MV-4-11 (cell line): ENCODE measurements around the gene ARID1A.
"Not testable (repeated sequence)": the region's sequence is repeated elsewhere in the genome, so short reads cannot be mapped to it uniquely, and the experiment has no call there.

Experiments
- DNase-seq: peaks from one replicate; lab custom pipeline; 2025; lab: John Stamatoyannopoulos, UW

The ARID1A gene

DNA sequence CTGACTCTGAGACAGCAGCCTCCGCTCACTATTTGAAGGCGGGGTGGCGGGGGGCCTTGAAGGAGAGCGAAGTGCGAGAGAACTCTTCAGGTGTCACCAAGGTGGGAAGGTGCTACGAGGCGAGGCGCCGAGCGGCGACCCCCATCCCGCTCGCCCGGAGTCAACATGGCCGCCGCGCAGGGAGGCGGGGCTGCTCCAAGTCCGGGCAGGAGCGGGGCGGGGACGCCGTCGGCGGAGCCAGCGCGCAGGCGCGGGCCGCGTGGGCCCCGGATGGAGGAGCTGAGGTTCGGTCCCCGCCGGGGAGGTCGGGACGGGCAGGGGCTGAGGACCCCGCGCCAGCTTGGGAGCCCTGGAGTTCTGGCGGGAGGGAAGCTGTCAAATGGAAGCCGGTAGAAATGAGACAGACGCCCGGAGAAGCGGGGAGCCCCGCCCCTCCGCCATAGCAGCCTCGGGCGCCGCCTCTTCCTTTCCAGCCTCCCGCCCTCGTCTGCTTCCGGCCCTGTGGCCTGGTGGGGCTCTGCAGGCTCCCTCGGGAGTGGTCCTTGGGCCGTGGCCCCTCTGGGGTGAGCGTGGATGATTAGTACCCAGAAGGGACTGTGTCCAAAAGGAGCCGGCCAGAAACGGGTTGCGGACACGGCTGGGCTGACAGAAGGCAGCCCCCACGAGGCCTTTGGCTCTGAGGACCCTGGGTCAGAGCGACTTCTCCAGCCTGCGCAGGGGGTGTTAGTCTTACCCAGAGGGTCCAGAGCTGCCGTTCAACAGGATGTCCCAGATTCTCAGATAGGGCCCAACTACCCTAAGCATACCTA lies 92.1 kb downstream of the ARID1A start, which contains the start of gene PIGV:
Gene PIGV (plus strand): TSS at position 245 of the 809 bp plus-strand sequence. CDS start 2,866 bp downstream, outside the sequence.
- DNase-seq, result peak; percentile 83

DNA sequence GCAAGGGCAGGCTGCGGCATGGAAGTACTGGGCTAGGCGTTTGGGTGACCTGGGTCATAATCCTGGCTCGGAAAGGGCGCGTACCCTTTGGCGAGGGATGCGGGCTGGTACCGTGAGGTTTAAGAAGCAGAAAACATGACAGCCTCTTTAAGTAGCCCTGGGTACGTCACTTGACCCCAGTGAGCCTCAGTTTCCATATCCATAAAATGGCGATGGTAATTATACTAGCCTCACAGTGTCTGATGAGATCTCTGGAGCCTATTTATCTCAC lies 92.6 kb downstream of the ARID1A start:
- no peak for DNase-seq

DNA sequence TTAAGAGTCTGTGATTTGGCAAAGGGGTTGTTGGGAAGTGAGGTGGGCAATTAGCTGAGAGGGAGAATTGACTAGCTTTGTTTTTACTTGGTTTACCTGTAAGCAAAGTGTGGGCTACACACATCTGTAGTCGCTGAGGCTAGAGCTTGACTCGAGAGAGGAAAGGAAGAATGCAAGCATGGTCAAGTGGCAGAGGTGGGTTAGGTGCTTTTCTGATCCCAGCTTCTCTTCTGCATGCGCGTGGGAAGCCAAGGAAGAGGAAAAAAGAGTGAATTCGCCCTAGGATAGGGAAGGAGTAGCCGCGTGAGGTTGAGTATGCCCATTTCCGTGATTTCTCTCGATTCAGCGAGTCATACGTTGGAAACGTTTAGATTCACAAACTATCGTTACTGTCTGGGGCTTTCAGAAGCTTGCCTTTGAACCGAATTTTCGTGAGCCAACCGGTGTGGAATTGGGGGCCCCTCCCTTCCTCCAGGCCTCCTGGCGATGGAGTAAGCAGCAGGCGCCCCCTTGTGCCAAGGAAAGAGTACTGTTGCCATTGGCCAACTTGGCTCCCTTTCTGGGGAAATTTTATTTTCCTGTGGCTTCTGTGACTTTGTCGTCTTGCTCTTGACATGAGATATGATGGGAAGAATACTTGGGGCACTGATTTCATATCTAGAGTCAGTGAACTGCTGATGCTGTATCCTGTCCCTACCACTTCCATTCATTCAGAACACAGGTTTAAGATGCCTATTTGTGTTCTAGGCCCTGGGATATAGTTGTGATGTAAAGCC lies 93.2 kb downstream of the ARID1A start:
- peak; percentile 88 for DNase-seq

DNA sequence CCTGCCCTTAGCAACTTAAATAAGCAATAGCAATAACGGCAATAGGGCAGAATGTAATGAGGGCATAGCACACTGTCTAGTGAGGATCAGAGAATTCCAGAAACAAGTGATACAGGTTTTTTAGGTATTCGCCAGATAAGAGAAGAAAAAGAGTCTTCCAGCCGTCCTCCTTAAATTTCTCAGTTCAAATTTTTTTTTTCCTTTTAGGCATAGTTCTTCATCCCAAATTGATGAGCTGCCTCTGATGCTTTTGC lies 93.7 kb downstream of the ARID1A start:
- no peak for DNase-seq

DNA sequence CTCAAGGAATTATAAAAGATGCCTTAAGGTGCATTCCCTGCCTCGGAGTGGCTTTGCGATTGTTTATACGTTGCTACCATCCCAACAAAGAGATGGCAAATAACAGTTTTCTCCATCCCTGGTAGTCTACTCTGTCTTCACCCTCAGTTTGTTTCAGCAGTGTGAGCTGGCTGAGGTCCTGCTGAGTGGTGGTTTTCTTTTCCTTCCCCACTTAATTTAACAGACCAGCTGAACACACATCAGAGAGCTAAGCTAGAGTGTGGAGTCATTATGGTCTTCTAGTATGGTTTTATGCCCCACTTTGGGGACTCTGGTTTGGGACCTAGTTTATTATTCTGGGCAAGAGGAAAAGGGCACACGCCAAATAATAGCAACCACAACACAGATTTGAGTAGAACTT lies 94.1 kb downstream of the ARID1A start:
- DNase-seq, result no peak

DNA sequence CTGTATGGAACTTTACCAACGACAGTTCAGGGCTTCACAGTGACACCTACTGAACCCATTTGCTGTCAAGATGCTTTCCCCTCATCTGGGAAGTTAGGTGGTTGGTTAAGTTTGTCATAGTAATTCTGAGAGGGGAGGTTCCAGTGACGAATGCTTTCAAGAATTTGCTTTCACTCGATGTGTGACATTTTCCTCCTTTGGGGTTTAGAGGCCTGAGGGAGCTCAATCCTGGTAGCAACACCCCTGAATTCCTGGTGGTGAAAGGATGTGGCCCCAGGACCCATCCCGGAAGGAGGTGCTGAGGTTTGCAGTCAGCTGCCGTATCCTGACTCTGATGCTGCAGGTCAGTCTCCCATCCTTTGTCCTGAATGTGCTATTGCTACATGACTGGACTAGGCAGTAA lies 94.7 kb downstream of the ARID1A start:
- DNase-seq, result no peak

DNA sequence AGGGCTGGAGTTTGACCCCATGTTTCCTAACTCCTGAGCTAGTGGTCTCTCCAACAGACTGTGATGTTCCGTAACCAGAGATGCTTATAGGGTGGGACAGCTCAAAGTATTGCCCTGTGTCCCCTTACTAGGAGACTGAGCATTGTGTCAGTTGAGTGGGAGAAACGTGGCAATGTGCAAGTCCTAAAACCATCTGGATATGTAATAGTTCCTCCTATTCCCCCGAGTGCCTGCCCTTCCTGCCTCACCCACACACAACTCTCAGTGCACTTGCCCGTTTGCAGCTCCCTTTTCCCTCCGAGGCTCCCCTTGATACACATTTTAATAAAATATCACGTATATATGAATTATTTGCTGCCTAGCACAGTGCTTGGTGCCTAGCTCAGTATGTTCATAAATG lies 95.3 kb downstream of the ARID1A start:
- no peak for DNase-seq

DNA sequence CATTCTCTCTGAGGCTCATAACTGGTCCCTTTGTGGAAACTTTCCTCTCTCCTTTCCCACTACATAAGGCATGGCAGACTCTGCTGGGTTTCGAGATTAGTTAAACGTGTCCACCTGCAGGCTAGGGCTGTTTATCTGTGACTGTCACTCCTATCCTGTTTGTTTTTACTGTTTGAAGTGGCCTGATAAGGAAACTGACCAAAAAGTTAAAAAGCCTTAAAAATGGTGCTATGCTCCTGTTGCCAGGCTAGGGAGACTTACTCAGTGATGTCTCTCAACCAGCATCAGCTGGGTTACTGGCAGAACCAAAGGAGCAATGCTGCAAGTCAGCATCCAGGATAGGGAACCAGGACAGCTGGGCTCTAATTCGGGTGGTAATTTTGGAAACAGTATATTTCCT lies 95.8 kb downstream of the ARID1A start:
- no peak for DNase-seq

DNA sequence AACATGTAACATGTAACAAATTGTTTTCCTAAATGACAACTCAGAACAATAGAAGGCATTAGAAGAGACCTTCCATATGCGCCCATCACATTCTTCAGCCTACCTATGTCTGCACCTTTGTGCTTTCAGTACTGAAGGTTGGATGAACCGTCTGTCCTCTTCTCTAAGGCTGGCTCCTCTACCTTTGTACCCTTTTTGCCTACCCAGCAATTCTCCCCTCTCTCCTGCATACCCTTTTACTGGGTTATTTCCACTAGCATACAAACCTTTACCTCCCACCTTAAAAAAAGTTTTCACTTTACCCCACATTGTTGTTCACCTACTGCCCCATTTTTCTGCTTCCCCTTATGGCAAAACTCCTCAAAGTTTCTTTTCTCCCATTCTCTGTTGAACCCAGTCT lies 97.1 kb downstream of the ARID1A start:
- DNase-seq, result no peak

DNA sequence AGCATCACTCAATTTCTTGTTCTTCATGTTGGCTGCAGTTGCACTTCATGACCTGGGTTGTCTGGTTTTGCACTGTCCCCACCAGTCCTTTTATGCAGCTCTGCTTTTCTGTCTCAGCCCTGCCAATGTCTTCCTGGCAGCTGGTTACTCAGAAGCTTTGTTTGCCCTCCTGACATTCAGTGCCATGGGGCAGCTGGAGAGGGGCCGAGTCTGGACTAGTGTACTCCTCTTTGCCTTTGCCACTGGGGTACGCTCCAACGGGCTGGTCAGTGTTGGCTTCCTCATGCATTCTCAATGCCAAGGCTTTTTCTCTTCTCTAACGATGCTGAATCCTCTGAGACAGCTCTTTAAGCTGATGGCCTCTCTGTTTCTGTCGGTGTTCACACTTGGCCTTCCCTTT lies 98.6 kb downstream of the ARID1A start:
- no peak for DNase-seq

DNA sequence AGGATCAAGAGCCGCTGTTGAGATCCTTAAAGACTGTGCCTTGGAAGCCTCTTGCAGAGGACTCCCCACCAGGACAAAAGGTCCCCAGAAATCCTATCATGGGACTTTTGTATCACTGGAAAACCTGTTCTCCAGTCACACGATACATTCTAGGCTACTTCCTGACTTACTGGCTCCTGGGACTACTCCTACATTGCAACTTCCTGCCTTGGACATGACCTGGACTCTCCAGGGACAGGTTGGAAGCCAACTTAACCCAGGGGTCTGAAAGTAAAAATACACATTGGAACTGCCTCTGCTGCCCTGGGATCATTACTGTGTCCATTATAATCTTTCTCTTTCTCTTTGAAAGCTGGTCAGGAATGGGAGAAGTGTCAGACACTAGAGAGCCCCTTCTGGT lies 101.8 kb downstream of the ARID1A start:
- no peak for DNase-seq

DNA sequence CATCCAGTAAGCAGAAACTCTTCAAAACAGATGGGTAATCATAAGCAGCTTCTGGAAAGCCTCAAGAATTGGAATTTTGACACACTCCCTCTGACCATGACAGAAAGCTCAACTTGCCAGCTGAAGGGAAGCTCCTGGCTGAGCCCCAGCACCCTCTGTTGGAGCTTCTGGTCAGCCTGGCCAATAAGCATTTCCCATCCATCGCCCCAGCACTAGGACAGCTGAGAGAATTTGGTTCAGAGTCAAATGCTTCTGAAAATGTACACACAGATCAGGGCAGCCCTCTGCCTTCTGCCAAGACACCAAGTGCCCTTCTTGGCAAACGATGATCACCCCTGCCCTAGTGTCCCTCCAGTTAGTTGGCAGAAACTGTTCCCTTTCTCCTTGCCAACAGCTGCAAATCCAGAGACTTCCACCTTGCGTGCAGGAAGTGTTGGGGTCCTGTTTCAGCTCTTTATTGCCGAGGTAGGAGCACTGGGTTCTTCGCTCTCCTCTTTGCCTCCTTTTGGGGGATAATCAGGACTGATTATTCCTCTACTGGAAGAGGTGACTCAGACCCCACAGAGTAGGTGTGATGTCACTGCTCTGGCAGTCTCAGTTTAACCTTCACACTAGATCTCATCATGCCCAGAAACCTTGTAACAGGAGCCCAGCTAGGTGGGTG lies 103.8 kb downstream of the ARID1A start:
- no peak for DNase-seq

DNA sequence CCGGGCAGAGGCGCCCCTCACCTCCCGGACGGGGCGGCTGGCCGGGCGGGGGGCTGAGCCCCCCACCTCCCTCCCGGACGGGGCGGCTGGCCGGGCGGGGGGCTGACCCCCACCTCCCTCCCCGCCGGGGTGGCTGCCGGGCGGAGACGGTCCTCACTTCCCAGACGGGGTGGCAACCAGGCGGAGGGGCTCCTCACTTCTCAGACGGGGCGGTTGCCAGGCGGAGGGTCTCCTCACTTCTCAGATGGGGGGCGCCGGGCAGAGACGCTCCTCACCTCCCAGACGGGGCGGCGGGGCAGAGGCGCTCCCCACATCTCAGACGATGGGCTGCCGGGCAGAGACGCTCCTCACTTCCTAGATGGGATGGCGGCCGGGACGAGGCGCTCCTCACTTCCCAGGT lies 108.1 kb downstream of the ARID1A start:
- not testable (repeated sequence) for DNase-seq

DNA sequence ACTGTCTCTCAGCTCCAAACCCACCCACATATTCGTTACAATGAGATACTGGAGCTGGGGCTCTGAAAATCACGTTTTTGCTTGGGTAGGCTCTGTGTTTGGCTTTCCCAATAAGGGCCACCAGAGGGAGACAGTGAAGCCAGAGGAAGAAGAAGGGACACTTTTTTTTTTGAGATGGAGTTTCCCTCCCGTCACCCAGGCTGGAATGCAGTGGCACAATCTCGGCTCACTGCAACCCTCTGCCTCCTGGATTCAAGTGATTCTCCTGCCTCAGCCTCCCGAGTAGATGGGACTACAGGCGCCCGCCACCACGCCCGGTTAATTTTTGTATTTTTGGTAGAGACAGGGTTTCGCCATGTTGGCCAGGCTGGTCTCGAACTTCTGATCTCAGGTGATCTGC lies 114.3 kb downstream of the ARID1A start:
- DNase-seq, result peak; percentile 61

DNA sequence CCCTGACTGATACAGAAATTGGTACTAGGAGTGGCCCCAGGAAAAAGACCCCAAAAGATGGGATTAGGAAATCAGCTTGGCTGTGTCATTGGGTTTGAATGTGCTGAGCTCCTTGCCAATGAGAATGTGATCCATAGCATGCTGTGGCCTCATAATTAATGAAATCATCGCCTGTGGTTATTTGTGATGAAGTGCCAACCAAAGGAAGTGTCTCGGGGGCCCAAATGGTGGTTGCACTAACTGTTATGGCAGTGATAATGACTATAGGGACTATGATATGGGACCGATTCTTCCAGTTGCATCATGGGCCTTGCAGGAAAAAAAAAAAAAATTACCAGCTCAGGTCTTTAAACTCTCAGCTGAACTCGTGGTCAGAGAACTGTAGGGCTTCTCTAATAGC lies 115.2 kb downstream of the ARID1A start:
- no peak for DNase-seq

DNA sequence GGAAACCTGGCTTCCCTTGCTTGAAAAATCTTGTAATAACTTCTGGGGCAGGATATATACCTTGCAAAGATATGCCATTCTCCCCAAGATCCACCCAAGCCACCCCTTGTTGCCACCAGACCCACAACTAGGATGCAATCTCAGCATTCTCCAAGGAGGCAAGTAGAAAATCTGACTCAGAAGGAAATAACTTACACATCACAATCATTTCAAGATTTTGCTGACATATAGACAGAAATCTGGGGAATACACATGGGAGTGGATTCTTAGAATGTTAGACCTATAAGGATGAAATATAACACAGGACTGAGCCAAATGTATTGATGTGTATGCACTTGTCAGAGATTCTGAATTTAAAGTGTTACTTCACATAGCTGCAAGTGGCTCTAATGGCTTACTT lies 115.9 kb downstream of the ARID1A start:
- DNase-seq, result no peak

DNA sequence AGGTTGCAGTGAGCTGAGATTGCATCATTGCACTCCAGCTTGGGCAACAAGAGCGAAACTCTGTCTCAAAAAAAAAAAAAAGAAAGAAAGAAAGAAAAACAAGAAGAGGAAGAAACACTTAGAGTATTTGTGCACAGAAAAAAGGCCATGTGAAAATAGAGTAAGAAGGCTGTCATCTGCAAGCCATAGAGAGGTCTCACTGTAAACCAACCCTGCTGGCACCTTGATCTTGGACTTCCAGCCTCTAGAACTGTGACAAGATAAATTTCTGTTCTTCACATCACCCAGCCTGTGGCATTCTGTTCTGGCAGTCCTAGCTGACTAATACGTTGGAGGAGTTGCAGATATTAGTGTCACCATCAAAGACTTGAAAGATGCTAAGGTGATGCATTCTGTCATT lies 118.6 kb downstream of the ARID1A start:
- peak; percentile 41 for DNase-seq

DNA sequence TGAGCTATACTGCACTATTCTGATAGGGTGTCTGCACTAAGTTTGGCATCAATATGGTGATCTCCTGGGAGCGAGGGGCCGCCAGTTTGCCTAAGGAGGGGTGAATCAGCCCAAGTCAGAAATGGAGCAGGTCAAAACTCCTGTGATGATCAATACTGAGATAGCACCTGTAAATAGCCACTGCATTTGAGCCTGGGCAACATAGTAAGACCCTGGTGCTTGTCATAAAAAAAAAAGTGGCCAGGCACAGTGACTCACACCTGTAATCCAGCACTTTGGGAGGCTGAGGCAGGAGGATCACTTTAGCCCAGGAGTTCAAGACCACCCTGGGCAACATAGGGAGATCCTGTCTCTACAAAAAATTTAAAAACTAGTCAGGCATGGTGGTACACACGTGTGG lies 119.1 kb downstream of the ARID1A start:
- DNase-seq, result no peak

DNA sequence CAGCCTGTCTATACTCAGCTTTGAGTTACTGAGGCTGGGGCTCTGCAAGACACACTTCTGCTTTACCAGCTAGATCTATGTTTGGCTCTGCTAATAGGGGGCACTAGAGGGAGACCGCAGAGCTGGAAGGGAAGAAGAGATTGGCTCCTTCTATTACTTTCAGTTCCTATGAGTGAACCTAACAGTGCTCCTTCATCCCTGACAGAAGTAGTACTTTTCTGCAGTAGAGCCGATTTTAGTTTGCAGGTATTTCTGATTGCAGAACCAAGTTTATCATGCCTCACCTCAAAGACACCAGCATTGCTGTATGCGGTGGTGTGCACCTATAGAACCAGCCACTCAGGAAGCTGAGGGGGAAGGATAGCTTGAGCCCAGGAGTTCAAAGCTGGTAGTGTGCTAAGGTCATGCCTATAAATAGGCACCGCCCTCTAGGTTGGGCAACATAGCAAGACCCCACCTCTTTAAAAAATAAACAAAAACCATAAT lies 125.0 kb downstream of the ARID1A start:
- DNase-seq, result peak; percentile 95

DNA sequence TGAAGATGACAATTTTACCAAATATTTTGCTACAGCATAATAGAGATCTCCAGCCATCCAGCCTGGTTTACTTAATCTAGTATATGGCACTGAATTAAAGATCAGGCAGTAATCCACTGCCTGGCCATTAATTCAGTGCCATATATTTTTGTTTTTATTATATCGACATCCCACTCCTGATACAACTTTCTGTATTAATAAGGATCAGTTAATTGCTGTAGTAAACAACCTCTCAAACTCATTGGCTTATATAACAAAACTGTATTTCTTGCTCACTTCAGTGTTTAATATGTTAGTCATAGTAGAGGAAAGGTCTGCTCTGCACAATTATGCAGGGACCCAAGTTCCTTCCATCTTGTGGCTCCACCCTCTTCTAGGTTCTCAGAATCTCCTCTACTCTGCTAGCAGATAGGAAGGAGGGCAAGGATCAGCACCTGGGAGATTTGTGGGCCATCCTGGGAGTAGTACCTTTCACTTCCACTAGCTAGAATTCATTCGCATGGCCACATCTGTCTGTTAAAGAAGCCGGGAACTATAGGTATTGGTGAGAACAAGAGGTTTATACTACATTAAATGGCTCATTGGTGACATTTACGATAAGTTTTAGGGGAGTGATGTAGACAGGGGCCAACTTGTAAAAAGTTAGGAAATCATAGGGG lies 127.1 kb downstream of the ARID1A start:
- no peak for DNase-seq

DNA sequence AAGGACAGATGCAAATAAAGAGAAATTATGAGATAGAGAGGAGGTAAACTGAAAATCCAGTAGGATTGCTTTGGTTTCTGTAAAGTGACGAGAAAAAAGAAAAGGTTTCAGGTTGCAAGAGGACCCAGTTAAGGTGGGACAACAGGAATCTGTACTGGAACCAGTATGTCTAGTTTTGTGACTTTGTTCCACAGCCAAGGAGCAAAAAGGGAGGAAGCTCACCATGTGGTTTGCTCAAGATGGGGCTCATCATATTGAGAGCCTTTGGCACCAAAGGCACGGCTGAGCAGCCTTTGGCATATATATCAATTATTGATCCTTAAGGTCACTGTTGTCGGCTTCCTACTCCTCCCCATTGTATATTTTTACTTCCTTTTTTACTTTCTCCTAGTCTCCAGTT lies 128.9 kb downstream of the ARID1A start:
- no peak for DNase-seq

DNA sequence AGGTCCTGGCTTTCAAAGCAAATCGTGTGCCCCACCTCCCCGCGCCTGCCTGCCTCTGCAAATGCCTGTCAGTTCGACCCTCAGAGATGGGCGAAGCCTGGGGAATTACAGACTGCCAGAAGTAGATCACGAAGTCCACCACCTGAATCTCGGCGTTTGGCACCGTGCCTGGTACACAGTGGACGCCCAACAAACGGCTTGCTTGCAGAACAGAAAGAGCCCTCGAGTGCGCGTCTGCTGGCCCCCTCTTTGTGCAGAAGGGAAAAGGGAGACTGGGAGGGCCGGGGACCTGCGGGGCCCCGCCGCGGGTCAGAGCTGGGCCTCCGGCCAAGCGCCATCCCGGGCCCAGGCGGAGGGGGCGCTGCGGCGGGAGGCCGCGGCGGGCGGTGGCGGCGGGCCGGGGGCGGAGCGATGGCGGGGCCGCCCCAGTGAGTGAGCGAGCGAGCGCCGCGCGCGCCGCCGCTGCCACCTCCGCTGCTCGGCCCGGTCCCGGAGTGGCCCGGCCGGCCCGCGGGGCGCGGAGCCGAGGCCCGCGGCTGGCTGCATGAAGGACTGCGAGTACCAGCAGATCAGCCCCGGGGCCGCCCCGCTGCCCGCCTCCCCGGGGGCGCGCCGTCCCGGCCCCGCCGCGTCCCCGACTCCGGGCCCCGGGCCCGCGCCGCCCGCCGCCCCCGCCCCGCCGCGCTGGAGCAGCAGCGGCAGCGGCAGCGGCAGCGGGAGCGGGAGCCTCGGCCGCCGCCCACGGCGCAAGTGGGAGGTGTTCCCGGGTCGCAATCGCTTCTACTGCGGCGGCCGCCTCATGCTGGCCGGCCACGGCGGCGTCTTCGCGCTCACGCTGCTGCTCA lies 130.7 kb downstream of the ARID1A start, which contains the start of gene ZDHHC18:
Gene ZDHHC18 (plus strand): TSS at position 428 of the 845 bp plus-strand sequence. CDS start 117 bp downstream, at position 545.
- DNase-seq, result no peak
